Measurements from ENCODE around the gene VEGFB.

Gene VEGFB

GRCh38 chr11:64284048-64284961 is 49.9 kb downstream of the VEGFB start, which contains the start of gene BAD:
BAD (minus strand) TSS chr11:64284665; CDS start chr11:64284368, 297 bp downstream.
- DNase-seq (ENCODE audit: low spot score), result peak; percentile 96

- peak; percentile 77 for DNase-seq (ENCODE audit: low spot score)
These were observed 50.8 kb downstream of the VEGFB start, which contains the start of gene GPR137 for GRCh38 chr11:64284962-64285884. GPR137 (plus strand) TSS chr11:64285848; CDS start chr11:64286525, 677 bp downstream.

GRCh38 chr11:64285885-64286800 is 51.8 kb downstream of the VEGFB start:
- DNase-seq (ENCODE audit: low spot score), result no peak

- DNase-seq (ENCODE audit: low spot score), result no peak
These were observed 52.4 kb downstream of the VEGFB start for GRCh38 chr11:64286801-64287159.

- DNase-seq (ENCODE audit: low spot score), result no peak
These were observed 53.4 kb downstream of the VEGFB start for GRCh38 chr11:64287676-64288352.

GRCh38 chr11:64288353-64288750 is 54.0 kb downstream of the VEGFB start:
- DNase-seq (ENCODE audit: low spot score), result no peak

All from pons (tissue), 1 donor.